Hematopoietic multipotent progenitor cell (in vitro differentiated cells): ENCODE results near the gene EFNA5. TPM values are rescaled to one million over a fixed set of nuclear protein-coding genes. Genes with fewer than 3 reads are reported as not detected.

Experiments used
- DNase-seq, 3 donors: peaks; one replicate each; pipeline ENCODE4 v3.0.0-alpha.2; 2011 to 2015; ENCODE audit warnings: low read depth in 2 of 3, low spot score in 2 of 3
- total RNA-seq: library from RNA; depleted of rRNA; stranded (reverse); fragments of >200 nt; gene quantifications from one replicate; pipeline ENCODE4 v1.2.3, GENCODE V29; 2012

The EFNA5 gene
- total RNA-seq, 1 donor, result under 0.01 TPM

DNA sequence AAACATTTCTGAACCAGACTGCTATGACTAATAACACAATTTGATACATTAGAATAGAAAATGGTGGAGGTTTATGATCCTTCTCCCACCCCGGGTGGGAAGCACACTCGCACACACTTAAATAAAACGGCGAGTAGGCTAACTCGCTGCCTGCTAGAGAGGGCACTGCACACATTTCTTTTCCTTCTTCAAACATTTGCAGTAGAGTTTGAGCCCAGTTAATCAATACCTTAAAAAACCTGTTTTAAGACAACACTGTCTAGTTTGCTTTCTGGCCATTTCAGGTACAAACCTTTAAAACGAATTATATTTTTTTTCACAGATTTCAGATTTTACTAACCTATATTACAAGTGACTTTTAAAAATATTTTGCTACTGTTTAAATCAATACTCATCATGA lies 63.5 kb downstream of the EFNA5 start:
- no peak for DNase-seq

GRCh38 chr5:107605596-107606125 lies 65.1 kb downstream of the EFNA5 start:
- DNase-seq, result no peak

GRCh38 chr5:107604990-107605389 lies 65.7 kb downstream of the EFNA5 start:
- peak in 2 of 3 donors; percentile 12 to 66 for DNase-seq

- no peak for DNase-seq
These were observed 66.4 kb downstream of the EFNA5 start for GRCh38 chr5:107604146-107604910.

DNA sequence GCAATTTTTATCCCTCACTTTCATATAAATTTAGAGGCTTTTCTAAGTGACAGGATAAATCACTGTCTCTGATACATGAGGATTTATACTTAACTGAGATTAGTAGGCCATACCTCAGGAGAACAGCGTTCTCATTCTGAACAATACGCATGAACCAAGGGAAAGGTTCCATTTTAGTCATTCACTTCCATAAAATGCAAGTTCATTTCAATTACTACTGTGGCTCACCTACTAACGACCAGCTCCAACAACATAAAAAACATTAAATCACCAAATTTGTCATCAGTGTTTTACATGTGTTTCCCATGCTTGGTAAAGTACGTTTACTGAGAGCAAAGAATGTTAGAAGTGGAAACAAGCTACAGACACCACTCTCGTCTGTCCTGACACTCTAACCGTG lies 67.4 kb downstream of the EFNA5 start:
- no peak for DNase-seq

GRCh38 chr5:107602896-107603295 lies 67.8 kb downstream of the EFNA5 start:
- no peak for DNase-seq

DNA sequence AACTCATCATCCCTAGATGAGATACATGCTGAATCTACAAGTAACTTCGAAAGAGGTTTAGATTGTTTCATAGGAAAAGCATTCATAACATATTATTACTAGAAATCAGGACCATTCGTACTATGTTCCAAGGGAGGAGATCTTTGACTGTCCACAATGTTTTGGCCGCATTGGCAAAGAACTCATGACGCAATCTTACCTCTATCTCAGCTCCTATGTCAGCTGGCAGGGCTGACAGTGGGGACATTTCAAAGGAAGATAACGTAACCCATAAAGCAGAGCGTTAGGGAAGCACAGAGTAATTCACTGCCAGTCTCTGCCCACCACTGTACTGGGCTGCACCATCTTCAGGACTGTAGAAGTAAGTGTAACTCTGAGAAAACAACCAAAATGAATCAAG lies 69.7 kb downstream of the EFNA5 start:
- no peak for DNase-seq

DNA sequence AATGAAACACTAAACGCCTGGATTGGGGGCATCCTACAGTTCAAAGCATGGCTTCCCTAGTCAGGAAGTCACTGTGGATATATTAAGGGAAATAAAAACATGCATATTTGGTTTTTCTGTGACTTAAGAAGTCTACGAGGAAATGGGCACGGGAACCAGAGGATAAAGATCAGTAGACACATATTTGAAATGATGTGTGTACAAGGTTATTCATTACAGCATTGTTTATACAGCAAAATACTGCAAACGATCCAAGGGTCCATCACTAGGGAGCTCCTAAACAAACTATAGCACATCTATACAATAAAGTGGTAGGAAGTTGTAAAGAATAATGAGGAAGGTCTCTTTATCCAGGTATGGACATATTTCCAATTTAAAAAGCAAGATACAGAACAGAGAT lies 71.8 kb downstream of the EFNA5 start:
- DNase-seq, result no peak

- DNase-seq, result no peak
These were observed 72.9 kb downstream of the EFNA5 start for GRCh38 chr5:107597803-107598202.

DNA sequence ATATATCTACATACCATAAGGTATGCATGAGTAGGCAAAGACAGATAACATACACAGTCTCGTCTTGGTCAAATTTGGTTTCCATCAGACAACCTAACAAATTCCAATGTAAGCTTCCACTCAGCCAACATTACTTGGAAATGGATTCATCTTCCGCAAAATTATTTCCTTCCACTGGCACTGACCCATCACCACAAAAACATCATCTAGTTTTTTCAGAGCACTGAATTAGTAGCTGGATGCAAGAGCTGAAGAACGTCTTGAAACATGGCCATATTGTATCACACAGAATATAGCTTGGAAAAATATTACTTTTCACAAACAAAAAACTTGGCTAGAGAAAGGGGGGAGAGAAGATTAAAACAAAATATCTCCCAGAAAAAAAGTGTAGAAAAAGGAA lies 73.5 kb downstream of the EFNA5 start:
- DNase-seq, result no peak

DNA sequence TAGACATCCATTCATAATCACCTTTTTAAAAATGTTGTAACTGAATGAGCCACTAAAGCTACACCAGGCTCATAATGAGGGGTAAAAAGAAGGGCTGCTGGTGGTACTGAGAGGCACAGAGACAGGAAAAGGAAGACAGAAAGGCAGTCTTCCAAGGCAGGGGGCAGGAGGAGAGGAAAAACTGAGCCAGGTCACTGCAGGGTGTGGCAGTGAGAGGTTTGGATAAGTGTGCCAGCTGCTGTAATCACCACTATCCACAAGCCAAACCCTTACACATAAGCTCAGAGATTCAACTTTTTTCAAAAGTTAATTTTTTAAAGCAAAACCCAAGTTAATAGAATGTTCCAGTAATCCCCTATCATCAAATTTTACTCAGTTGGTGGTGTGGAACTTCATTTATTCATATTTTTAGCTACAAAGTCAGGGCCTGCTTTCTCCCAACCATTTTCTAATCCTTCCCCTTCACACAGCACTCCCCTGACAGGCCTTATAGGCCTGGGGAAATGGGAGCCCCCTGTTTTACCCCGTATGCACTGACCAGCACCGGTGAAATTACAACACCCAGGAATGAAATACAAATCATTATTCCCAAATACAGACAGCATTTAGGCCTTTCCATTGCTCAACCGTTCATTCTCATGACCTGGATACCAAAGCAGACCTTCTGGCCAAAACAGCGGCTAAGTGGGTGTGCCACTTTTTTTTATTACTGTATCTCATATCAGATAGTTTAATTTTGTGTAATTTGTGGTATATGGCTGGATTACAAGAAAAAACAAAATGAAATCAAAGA lies 76.3 kb downstream of the EFNA5 start:
- no peak for DNase-seq

- no peak for DNase-seq
These were observed 77.7 kb downstream of the EFNA5 start for GRCh38 chr5:107593009-107593408.

GRCh38 chr5:107592515-107592914 lies 78.2 kb downstream of the EFNA5 start:
- no peak for DNase-seq

DNA sequence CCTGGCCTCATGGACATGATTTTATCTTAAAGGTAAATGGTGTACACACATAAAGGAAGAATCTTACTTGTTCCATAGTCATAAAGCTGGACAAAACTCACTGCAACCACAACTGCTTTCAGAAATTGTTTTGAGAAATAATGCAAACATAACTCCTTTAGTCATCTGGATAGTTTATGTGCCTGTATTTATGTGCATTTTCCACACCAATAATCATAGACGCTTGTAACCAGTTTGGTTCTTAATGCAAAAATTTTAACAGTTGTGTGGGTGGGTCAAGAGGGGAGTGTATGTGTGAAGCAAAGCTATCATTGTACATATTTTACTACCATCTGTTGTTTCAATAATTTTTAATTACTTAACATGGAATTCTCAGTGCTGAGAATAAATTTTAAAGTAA lies 80.1 kb downstream of the EFNA5 start:
- DNase-seq, result no peak

- no peak for DNase-seq
These were observed 81.1 kb downstream of the EFNA5 start for GRCh38 chr5:107589520-107590193.

DNA sequence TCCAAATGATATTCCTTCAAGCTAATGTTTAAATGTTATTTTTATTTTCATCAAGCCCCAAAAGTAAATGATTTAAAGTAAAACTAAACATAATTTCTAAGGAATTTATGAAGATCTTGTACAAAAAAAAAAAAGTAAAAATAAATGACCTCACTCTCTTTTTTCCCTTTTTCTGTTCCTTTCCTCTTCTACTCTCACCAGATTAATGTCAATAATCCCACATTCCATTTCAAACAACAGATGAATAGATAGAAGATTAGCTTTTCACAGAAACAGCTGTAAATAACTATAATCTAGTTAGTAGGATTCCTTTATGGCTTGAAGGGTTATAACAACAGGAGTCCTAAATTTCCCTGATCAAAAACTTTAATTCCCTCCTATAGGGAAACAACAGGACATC lies 88.1 kb downstream of the EFNA5 start:
- DNase-seq, result no peak

DNA sequence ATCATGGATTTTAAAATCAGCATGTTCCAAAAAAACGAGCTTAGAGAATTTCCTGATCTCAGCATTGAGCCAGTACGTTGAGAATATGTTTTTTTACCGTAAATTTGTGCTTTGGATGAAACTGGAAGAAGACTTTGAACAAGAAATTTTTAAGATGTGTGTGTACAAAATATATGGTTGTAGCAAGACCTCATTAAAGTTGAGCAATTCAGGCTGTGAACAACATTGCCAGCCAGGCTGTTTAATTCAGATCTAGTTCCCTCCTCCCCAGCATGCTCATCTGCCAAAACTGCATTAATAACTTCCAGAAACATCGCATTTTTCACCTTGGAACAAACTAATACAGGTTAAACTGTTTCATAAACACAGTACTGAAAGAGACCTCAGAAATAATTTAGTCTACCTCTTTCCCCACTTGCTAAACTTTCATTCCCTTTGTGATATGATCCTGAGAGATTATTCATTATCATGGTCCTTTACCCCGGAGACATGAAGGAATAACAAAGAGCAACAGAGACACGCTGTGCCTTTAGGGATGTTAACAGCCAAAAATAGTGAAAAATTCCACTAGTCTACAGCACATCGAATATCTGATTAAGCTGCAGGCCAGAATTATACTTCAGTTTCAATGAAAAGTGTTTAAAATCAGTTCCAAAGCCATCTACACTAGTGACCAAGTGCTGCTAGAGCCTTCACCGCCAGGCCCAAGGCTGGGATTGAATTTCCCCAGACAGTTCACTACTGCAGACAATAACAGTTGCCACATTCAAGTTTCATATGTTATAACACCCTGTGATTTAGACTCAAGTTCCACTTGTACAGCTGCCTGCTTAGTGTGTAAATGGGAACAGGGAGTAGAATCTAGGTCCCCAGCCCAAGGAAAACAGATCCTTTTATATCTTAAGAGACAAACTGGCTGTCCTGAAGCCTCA lies 89.6 kb downstream of the EFNA5 start:
- no peak for DNase-seq

GRCh38 chr5:107578051-107578635 lies 92.6 kb downstream of the EFNA5 start:
- DNase-seq, result no peak

- no peak for DNase-seq
These were observed 93.3 kb downstream of the EFNA5 start for GRCh38 chr5:107577394-107577950.
